GM19324 (cell line): Measurements from ENCODE around the gene SUPT6H.

ENCODE experiments used
- ATAC-seq: cut with Tn5 transposase; IDR thresholded peaks from one replicate; pipeline ENCODE4 v1.9.1; 2021; ENCODE audit warnings: mild to moderate bottlenecking, moderate library complexity; ENCODE audit not compliant: unreplicated experiment, low FRiP score

Gene SUPT6H

GRCh38 chr17:28700278-28700677, 38.3 kb downstream of the SUPT6H start:
- no peak for ATAC-seq

- ATAC-seq, result no peak
These were observed 39.0 kb downstream of the SUPT6H start for GRCh38 chr17:28700830-28701492.

GRCh38 chr17:28702026-28702751, 40.2 kb downstream of the SUPT6H start:
- no peak for ATAC-seq

GRCh38 chr17:28702752-28703150, 40.7 kb downstream of the SUPT6H start:
- no peak for ATAC-seq

GRCh38 chr17:28703552-28704218, 41.7 kb downstream of the SUPT6H start:
- no peak for ATAC-seq

DNA sequence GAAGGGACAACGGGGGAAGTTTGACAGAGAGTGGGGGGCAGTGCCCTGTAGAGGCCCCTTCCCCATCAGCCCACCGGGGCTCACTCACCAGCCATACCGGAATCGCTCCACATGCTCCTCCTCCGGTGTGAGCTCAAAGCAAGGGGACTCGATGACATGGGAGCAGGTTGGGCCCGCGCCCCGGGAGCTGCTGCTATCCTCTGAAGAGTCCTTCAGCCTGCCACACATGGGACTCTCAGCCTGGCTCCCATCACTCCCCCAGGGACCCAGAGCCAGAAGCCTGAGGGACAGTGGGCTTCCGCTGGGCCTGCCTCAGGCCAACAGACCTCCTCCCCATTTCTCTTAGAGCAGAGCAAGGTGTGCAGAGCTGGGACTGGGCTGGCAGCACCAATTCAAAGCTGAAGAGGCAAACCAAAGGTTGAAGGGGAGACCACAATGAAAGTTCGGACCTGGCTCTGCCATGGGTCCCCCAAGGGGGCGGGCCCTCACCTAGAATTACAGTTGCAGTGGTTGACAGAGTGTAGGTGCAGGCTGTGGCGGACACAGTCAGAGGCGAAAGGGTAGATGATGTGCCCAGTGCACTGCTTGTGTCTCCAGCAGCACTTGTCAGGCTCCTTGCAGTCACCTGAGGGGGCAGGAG, 42.3 kb downstream of the SUPT6H start:
- ATAC-seq, result no peak

DNA sequence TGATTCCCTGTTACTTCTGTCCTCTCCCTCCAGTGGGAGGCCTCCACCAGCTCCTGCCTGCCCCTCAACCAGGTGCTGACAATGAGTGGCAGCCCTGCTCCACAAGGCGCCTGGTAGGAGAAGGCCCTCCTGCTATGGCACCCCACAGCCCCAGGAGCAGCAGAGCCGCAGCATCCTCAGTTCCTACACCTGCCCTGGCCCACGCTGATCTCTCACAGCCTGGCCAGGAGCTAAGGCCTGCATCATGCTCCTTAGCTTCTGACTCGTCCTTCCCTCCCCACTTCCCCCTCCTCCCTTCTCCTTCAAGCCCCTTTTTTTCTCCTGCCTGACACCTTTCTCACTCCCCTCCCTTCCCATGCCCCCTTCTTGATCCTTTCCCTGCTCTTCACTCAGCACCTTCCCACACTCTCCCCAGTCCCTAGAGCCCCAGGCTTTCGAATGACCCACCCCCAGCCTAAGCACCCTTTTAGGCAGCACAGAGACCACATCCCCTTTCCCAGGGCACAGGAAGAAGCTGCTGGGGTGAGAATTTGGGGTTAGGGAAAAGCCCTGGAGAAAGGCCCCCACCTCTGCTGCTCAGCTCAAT, 43.2 kb downstream of the SUPT6H start:
- no peak for ATAC-seq

DNA sequence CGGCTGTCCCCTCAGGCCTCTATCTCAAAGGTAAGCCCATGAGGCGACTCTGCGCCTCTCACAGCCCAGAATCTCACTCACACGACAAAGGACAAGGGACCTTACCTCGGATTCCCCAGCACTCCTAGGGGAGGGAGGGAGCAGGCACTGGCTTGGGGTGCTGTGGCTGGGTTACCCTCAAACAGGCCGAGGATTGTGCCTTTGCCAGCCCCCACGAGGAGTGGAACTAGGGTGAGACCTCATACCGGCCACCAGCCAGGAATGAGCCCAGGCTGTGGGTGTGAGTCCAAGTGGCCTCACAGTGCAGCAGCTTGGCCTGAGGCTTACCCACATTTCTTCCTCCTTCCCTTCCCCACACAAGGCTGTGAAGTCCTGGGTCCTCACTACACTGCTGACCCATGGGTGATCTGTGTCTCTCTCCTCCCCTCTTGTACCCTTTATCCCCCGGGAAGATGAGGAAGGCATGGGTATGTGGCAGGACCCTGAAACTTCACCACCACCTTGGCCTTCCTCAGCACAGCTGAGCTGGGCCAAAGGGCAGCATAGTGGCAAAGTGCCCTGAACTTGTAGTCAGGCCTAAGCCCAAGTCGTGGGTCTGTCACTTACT, 43.8 kb downstream of the SUPT6H start:
- no peak for ATAC-seq

DNA sequence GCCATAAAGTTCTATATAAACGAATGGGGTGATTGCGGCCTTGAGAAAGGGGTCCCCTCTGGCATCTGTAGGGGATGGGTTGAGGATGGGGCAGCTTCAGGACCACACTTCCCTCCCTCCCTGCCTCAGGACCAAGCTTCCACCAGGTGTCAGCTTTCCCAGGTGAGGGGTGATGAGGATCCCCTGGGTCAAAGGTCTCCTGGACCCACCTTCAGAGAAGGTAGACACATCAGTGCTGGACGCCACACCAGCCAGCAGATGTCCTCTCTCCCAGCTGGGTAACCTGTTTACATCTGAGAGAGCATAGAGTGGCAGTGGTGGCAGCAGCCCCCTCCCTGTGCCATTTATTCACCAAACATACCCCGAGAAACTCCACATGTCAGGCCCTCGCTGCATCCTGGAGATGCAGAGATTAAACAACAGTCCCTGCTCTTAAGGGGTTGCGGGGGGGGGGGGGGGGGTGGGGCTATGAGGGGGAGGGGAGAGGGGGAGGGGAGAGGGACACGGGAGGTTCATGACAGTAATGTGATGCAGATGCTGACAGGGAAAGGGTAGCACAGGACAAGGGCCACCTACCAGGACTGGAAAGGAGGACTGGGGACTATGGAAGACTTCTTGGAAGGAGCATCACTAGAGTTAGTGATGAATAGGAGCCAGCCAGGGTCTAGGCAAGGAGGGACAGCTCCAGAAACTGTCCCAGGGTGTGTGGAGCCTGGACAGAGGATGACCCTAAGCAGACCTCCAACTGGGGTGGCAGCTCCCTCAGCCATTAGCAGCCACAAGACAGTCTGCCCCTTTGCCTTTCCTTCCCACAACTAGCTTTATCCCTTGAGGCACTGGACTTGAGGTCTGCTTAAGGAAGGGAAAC, 44.7 kb downstream of the SUPT6H start:
- no peak for ATAC-seq

GRCh38 chr17:28707339-28707720, 45.3 kb downstream of the SUPT6H start:
- no peak for ATAC-seq

GRCh38 chr17:28710861-28711722, 49.1 kb downstream of the SUPT6H start:
- peak; percentile 72 for ATAC-seq

DNA sequence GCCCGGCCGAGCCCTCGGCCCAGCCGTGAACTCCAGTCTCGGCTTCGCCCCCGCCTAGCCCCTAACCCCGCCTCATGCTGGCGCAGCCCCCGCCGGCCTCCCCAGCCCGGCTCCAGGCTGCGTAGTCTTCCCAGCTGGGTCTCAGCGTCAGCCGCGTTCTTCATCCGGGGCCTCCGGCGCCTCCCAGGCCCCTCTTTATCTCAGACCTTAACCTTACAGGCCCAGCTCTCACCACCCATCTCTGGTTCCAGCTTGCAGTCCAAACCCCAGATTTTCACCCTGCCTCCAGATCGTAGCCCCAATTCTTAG, 49.7 kb downstream of the SUPT6H start, which contains the start of gene PROCA1:
PROCA1 (minus strand) TSS at position 166 of the 309 bp plus-strand sequence. CDS start 228 bp downstream, outside the sequence.
- ATAC-seq, result peak; percentile 35

- ATAC-seq, result no peak
These were observed 50.2 kb downstream of the SUPT6H start for GRCh38 chr17:28712032-28712704.

DNA sequence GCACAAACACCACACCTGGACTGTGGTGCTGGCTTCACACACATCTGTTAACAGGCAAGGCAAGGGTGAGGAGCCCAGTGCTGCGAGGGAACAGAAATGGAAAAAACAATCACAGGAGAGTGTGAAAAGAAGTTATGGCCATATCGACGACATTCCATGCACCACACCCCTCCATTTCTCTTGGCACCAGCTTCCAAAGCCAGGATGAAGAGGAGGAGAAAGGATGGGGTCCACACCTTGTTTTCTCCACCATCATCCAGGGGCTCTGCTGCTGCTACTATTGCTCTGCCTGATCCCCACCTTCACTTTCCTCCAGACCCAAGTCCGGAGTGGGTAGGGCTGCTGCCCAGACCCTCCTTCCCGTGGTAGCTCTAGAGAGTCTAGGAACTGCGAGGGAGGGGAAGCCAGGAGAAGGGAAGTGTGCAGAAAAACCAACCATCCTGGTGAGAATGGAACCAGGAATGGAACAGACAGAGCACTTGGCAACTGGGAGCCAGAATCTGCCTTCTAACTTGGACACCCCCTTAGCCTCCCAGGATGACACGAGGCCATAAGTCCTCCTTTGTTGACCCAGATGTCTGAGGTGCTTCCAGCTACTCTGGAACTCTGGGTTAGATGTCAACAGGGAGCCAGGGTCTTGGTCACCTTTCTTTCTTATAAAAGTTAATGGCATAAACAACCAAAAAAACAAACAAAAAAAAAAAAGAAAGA, 50.9 kb downstream of the SUPT6H start:
- ATAC-seq, result no peak

DNA sequence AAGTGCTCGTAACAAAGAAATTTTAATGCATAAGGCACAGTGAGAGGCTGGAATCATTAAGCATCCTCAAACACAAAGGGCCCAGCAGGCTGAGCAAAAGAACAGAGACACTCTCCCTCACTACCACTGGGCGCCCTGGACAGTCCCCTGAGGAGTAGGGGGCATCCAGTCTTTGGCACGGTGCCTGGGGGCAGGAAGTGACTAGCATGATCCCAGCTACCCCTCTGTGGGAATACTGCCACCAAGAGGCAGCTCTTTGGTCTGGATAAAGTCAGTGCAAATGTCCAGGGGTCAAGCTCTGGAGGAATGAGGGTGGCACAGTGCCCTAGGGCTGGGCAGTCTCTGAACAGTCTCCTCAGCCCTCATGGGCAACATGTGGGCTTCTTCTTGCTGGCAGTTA, 52.3 kb downstream of the SUPT6H start:
- no peak for ATAC-seq

DNA sequence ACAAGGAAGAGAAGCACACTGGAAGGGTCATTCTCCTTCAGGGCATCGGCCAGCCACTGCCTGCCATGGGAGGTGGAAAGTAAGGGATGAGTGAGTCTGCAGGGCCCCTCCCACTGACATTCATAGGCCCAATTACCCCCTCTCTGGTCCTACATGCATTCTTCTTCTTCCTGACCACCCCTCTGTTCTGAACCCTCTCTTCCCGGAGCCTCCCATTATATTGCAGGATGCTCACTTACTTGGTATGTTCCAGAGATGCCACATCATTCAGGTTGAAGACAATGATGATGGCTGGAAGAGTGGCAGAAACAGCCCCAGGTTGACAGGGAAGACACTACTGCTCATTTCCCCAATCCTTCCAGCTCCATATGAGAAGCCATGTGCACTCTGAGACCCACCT, 53.2 kb downstream of the SUPT6H start:
- no peak for ATAC-seq

DNA sequence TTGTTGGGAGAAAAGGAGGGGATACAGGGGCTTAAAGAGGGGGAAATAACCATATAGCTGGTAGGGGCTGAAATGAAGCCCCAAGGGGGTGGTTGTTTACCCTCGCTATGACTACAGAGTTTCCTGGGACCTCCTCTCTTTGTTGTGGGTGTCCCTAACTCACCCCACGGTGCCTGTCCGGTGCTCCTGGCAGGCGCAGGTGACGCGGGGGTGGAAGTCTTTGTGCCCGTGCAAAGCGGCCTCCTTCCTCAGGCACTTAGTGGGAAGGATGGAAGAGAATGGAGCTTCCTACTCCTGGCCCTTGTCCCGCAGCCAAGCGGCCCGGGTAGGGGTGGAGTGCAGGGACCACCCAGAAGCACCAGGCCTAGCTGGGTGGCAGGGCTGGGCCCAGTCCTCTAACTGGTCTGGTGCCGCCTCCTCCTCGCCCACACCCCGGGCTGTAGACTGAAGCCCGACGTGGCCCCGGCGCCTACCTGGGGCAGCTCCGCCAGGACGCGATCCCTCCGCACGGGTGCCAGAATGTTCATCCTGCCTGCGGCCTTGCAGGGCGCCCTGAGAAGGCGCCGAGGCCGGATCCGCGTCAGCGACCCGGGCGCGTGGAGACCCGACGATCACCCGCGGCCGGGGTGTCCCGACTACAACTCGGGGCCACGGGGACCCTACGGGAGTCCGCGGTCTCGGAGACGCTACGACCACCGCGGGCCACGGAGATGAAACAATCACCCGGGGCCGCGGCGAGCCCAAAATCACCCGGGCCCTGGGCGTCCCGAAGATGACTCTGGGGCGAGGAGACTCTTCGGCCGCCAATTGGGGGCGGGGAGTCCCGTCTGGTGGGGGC, 55.0 kb downstream of the SUPT6H start:
- no peak for ATAC-seq
